DND-41 (cell line): ENCODE results near the gene TMEM115.

ENCODE experiments used
- ATAC-seq: fragments of 200-7000 bp; cut with Tn5 transposase; 3 replicates; pipeline ENCODE4 v1.9.1; 2021; ENCODE audit warnings: low read depth; ENCODE audit not compliant: insufficient read depth
- DNase-seq: peaks from one replicate; pipeline ENCODE4 v3.0.0-alpha.2; 2020
- H2AFZ ChIP-seq: 2 replicates; pipeline ENCODE4 v1.6.0; 2012; ENCODE audit warnings: low read depth, low read length
- H3K27ac ChIP-seq: 2 replicates; pipeline ENCODE4 v1.5.1; 2012; ENCODE audit warnings: low read length, inconsistent platforms
- H3K27me3 ChIP-seq: fragments of 200-600 bp; sonication (generic); 2 replicates; pipeline ENCODE4 v1.6.0; 2012; ENCODE audit warnings: low read length, mild to moderate bottlenecking, inconsistent platforms; ENCODE audit not compliant: insufficient read depth, poor library complexity
- H3K36me3 ChIP-seq: 2 replicates; pipeline ENCODE4 v1.5.1; 2012; ENCODE audit warnings: low read length, inconsistent platforms; ENCODE audit not compliant: insufficient read depth
- H3K4me1 ChIP-seq: 2 replicates; pipeline ENCODE4 v1.5.1; 2012; ENCODE audit warnings: mild to moderate bottlenecking, low read length; ENCODE audit not compliant: insufficient read depth
- H3K4me2 ChIP-seq: 2 replicates; pipeline ENCODE4 v1.6.0; 2012; ENCODE audit warnings: mild to moderate bottlenecking, moderate library complexity, low read length, inconsistent platforms; ENCODE audit not compliant: insufficient read depth
- H3K4me3 ChIP-seq, 2 experiments: fragments of 200-600 bp in 1 of 2; shearing (Covaris generic) in 1 of 2; 2 replicates each; pipeline ENCODE4 v1.5.1; 2012 to 2016; ENCODE audit warnings: inconsistent platforms in 2 of 2, low read length in 2 of 2, mild to moderate bottlenecking in 2 of 2, low read depth in 1 of 2, moderate library complexity in 1 of 2
- H3K79me2 ChIP-seq: 2 replicates; pipeline ENCODE4 v1.6.0; 2012; ENCODE audit warnings: low read length, inconsistent platforms; ENCODE audit not compliant: insufficient read depth
- H3K9ac ChIP-seq: 2 replicates; pipeline ENCODE4 v1.6.0; 2012; ENCODE audit warnings: low read depth, mild to moderate bottlenecking, inconsistent platforms, low read length, moderate library complexity
- H3K9me3 ChIP-seq: 2 replicates; pipeline ENCODE4 v1.5.1; 2012; ENCODE audit warnings: low read length, moderate library complexity, mild to moderate bottlenecking, inconsistent platforms; ENCODE audit not compliant: insufficient read depth, severe bottlenecking
- H4K20me1 ChIP-seq: 2 replicates; pipeline ENCODE4 v1.6.0; 2012; ENCODE audit warnings: low read length; ENCODE audit not compliant: insufficient read depth
- CTCF ChIP-seq: IDR thresholded peaks from 2 replicates; pipeline ENCODE4 v1.5.1; 2012; ENCODE audit warnings: borderline replicate concordance, low read length, moderate library complexity, mild to moderate bottlenecking; ENCODE audit not compliant: poor library complexity, severe bottlenecking; ENCODE audit errors: extremely low read depth
- EZH2 ChIP-seq: IDR thresholded peaks from 3 replicates; pipeline ENCODE4 v1.6.1; 2012; ENCODE audit warnings: borderline replicate concordance, low read depth, mild to moderate bottlenecking, moderate library complexity, low read length, inconsistent platforms; ENCODE audit not compliant: severe bottlenecking

Gene TMEM115

DNA sequence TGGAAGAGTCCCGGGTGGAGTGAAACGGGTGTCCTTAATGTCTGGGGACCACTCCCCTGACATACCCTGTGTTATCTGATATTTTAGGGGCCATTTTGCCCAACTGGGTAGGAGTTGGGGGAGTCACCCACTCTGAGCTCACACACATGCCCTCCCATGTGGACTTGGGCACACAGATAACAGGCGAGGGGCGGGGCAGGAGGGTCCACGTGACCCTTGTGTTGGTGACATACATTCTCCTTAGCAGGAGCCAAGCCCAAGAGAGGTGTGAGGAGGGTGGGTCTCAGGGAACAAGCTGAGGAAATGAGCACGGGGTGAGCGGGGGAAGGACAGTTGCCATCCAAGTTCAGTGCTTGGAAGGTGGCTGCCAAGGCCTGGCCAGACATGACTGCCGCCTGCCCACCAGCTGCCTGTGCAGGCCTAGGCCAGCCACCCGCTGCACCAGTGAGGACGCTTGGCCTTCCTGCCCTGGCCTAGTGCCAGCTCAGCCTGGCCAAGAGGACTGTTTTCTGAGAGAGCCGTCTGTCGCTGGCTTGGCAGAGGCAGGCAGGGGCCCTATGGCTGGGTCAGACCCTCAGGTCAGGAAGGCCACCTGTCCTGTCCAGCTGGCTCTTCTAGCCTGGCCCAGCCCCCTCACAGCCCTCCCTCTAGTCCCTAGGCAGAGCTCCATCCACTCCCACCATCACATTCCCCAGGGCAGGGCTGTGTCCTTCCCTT, 31.3 kb upstream of the TMEM115 start:
- H2AFZ ChIP-seq = no peak overlapping the region
- no peaks in the 10 kb centered on the region for H3K9me3 ChIP-seq
- H3K36me3 ChIP-seq = no peaks in the 10 kb centered on the region
- no peak overlapping the region for H3K9ac ChIP-seq
- no peak overlapping the region for H3K4me3 ChIP-seq
- no peaks in the 10 kb centered on the region for H3K79me2 ChIP-seq
- no peak overlapping the region for H3K4me2 ChIP-seq
- H3K27ac ChIP-seq = no peak overlapping the region
- no peak for ATAC-seq
- no peaks in the 10 kb centered on the region for H3K4me1 ChIP-seq
- no peaks in the 10 kb centered on the region for H3K27me3 ChIP-seq
- no peak for DNase-seq
- peaks cover 5% of the 10 kb centered on the region; the same call in 1 of the 2 replicates for H4K20me1 ChIP-seq
- TF ChIP-seq CTCF = no peak
- TF ChIP-seq EZH2 = no peak

GRCh38 chr3:50389414-50389767, 30.1 kb upstream of the TMEM115 start:
- Histone ChIP-seq H3K9me3 (no peaks in the 10 kb centered on the region), H3K4me3 (no peak overlapping the region), H3K27me3 (no peaks in the 10 kb centered on the region), H3K9ac (no peak overlapping the region), H3K27ac (no peak overlapping the region), H2AFZ (no peak overlapping the region), H3K4me1 (no peaks in the 10 kb centered on the region), H4K20me1 (peaks cover 5% of the 10 kb centered on the region; the same call in 1 of the 2 replicates), H3K79me2 (no peaks in the 10 kb centered on the region), H3K4me2 (no peak overlapping the region), H3K36me3 (no peaks in the 10 kb centered on the region)
- no peak for TF ChIP-seq CTCF
- no peak for TF ChIP-seq EZH2
- no peak for DNase-seq
- ATAC-seq = no peak

DNA sequence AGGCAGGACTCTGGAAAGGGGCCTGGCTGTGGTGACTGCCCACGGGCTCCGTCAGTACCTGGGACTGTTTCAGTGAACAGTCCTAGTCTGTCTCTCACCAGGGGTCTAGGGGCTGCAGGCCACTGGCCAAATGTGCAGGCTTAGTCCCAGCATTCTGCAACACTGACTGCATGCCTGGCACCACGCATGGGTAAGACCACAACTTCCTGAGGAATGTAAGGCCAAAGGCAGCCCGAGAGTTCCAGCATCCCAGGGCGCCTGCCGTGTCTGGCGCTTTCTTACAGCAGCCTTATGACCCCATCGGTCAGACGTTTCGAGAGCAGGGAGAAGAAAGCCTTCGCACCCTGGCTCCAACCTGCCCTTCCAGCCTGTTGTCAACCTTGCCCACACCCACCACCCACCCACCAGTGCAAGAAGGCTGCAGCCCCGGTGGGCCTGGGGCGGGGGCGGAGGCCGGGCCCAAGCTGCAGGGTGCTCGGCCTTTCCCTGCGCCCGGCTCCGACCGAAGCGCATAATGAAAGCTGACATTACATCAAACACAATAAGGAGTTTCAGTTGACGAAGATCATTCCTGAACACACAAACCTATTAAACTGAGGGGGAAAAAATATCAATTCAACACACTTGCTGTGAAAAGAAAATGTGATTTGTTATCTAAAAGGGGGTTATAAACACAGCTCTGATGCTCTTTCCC, 29.5 kb upstream of the TMEM115 start:
- Histone ChIP-seq H2AFZ (no peak overlapping the region), H3K9ac (no peak overlapping the region), H3K9me3 (no peaks in the 10 kb centered on the region), H3K4me1 (no peaks in the 10 kb centered on the region), H3K27ac (no peak overlapping the region), H3K79me2 (no peaks in the 10 kb centered on the region), H3K4me2 (no peak overlapping the region), H3K27me3 (no peaks in the 10 kb centered on the region), H3K4me3 (no peak overlapping the region), H3K36me3 (no peaks in the 10 kb centered on the region), H4K20me1 (peaks cover 7% of the 10 kb centered on the region; the same call in 1 of the 2 replicates)
- no peak for TF ChIP-seq CTCF
- TF ChIP-seq EZH2 = no peak
- no peak for DNase-seq
- ATAC-seq = no peak
